GM12878 (cell line): ENCODE measurements around the gene GASK1B. TPM values are rescaled to one million over a fixed set of nuclear protein-coding genes. Genes with fewer than 3 reads are reported as not detected.

Experiments
- ATAC-seq: fragments of 200-7000 bp; cut with Tn5 transposase; 3 replicates; pipeline ENCODE4 v1.9.1; 2020; ENCODE audit warnings: mild to moderate bottlenecking, moderate library complexity
- BruUV-seq: library from RNA; stranded (reverse); fragments of 400-500 nt; replicated peaks from 2 replicates; lab custom pipeline; 2021; lab: Mats Ljungman, UMichigan
- CTCF ChIA-PET: fragments of 300-600 bp; sonication (Branson Sonifier 250); formaldehyde crosslinking; extraction: SDS; loops from one replicate; lab custom pipeline; 2021; ENCODE audit warnings: inconsistent platforms; lab: Yijun Ruan, JAX
- POLR2A ChIA-PET: fragments of 350-600 bp; formaldehyde crosslinking; extraction: SDS; loops from one replicate; lab custom pipeline; 2021; ENCODE audit warnings: inconsistent platforms; lab: Charles Lee
- RAD21 ChIA-PET: fragments of 300-600 bp; sonication (Branson Sonifier 250); formaldehyde crosslinking; loops from one replicate; lab custom pipeline; 2023; ENCODE audit warnings: antibody characterized with exemption; ENCODE audit not compliant: unreplicated experiment; lab: Charles Lee
- SMC1A ChIA-PET: fragments of 300-600 bp; sonication (Branson Sonifier 250); formaldehyde crosslinking; loops from one replicate; lab custom pipeline; 2023; ENCODE audit not compliant: unreplicated experiment, uncharacterized antibody; lab: Charles Lee
- DNase-seq: peaks from one replicate; pipeline ENCODE4 v3.0.0-alpha.2; 2011; ENCODE audit warnings: low read depth, low spot score
- FAIRE-seq: peaks from 3 replicates; lab custom pipeline; 2011; peaks lifted over from hg19 to GRCh38; lab: Jason Lieb, UNC
- H2AFZ ChIP-seq: 2 replicates; pipeline ENCODE4 v1.6.0; 2011; ENCODE audit warnings: low read depth, low read length, control low read depth; ENCODE audit not compliant: control insufficient read depth
- H3K27ac ChIP-seq: 2 replicates; pipeline ENCODE4 v1.5.1; 2011; ENCODE audit warnings: control low read depth; ENCODE audit not compliant: control insufficient read depth, insufficient read depth
- H3K27me3 ChIP-seq, 2 experiments: replicated peaks in 1 of 2; 2 replicates each; pipeline versions ENCODE4 v1.6.0 to v1.6.1; 2011; ENCODE audit warnings: low read length in 1 of 2; ENCODE audit not compliant: control insufficient read depth in 2 of 2, insufficient read depth in 2 of 2
- H3K36me3 ChIP-seq, 2 experiments: 2 replicates each; pipeline ENCODE4 v1.5.1; 2011; ENCODE audit warnings: low read length in 1 of 2; ENCODE audit not compliant: control insufficient read depth in 2 of 2, insufficient read depth in 2 of 2
- H3K4me1 ChIP-seq: 2 replicates; pipeline ENCODE4 v1.6.1; 2011; ENCODE audit warnings: mild to moderate bottlenecking, low read length, moderate library complexity, mixed read lengths; ENCODE audit not compliant: control insufficient read depth, insufficient read depth
- H3K4me2 ChIP-seq: 2 replicates; pipeline ENCODE4 v1.6.0; 2011; ENCODE audit warnings: control low read depth; ENCODE audit not compliant: control insufficient read depth, insufficient read depth
- H3K4me3 ChIP-seq: fragments of 200-600 bp; sonication (generic); 2 replicates; pipeline ENCODE4 v1.5.1; 2016
- H3K79me2 ChIP-seq: 2 replicates; pipeline ENCODE4 v1.6.0; 2011; ENCODE audit warnings: low read length; ENCODE audit not compliant: control insufficient read depth, insufficient read depth
- H3K9ac ChIP-seq: 2 replicates; pipeline ENCODE4 v1.8.0; 2011; ENCODE audit warnings: low read length, control low read depth, mixed read lengths; ENCODE audit not compliant: control insufficient read depth, insufficient read depth
- H3K9me3 ChIP-seq: replicated peaks from 3 replicates; pipeline ENCODE4 v1.5.1; 2011; ENCODE audit warnings: mild to moderate bottlenecking, low read length; ENCODE audit not compliant: control insufficient read depth, insufficient read depth
- H4K20me1 ChIP-seq: 2 replicates; pipeline ENCODE4 v1.6.0; 2011; ENCODE audit not compliant: control insufficient read depth, insufficient read depth
- BCL11A ChIP-seq: IDR thresholded peaks from 2 replicates; pipeline ENCODE4 v1.6.1; 2011; ENCODE audit warnings: low read depth, low read length
- BRCA1 ChIP-seq: IDR thresholded peaks from 2 replicates; pipeline ENCODE4 v1.6.1; 2011; ENCODE audit warnings: low read depth, low read length, improper control_type of control experiment
- GABPA ChIP-seq: IDR thresholded peaks from 2 replicates; pipeline ENCODE4 v1.6.1; 2014; ENCODE audit warnings: antibody characterized with exemption, low read depth, mild to moderate bottlenecking, inconsistent platforms
- IKZF2 ChIP-seq, 2 experiments: fragments of 450-650 bp; IDR thresholded peaks; 2 replicates each; pipeline ENCODE4 v1.6.1; 2017; ENCODE audit warnings: mild to moderate bottlenecking in 2 of 2, moderate library complexity in 2 of 2
- MYB ChIP-seq: fragments of 150-350 bp; IDR thresholded peaks from 2 replicates; pipeline ENCODE4 v1.6.1; 2014; ENCODE audit warnings: mild to moderate bottlenecking, low read depth, low read length, borderline replicate concordance
- NFXL1 ChIP-seq: fragments of 450-650 bp; IDR thresholded peaks from 2 replicates; pipeline ENCODE4 v1.6.1; 2017; ENCODE audit warnings: antibody characterized with exemption, mild to moderate bottlenecking, borderline replicate concordance
- POU2F2 ChIP-seq: IDR thresholded peaks from 3 replicates; pipeline ENCODE4 v1.6.1; 2011; ENCODE audit warnings: low read depth, mild to moderate bottlenecking, low read length, borderline replicate concordance
- STAT3 ChIP-seq: IDR thresholded peaks from 2 replicates; pipeline ENCODE4 v1.6.1; 2011; ENCODE audit warnings: low read depth, low read length, improper control_type of control experiment
- ZBTB4 ChIP-seq: fragments of 450-650 bp; formaldehyde crosslinking; IDR thresholded peaks from 2 replicates; pipeline ENCODE4 v1.4.0; 2022; ENCODE audit warnings: mild to moderate bottlenecking, moderate library complexity
- WGBS: methylation state at CpG from one replicate; pipeline ENCODE4 v1.1.6; 2016; ENCODE audit warnings: low lambda C conversion rate; ENCODE audit not compliant: insufficient replicate concordance, insufficient coverage; ENCODE audit errors: missing lambda C conversion rate; 5-methylcytosine and 5-hydroxymethylcytosine counted together
- in situ Hi-C: fragments of 300-500 bp; cut with MboI; formaldehyde crosslinking; loops from 9 replicates; pipeline ENCODE4 v1.14.3; 2018; ENCODE audit warnings: mixed read lengths
- intact Hi-C: fragments of 100-400 bp; cut with micrococcal nuclease; formaldehyde crosslinking; loops from one replicate; pipeline ENCODE4 v1.14.2; 2022; ENCODE audit not compliant: unreplicated experiment
- polyA plus RNA-seq, 11 experiments: library from polyadenylated mRNA; depleted of rRNA in 4 of 11; unstranded in 6 of 11; stranded (reverse) in 5 of 11; fragments of >200 nt; fragmentation: Nextera tagmentation in 4 of 11; fragmentation: Illumina TruSeq in 1 of 11; extraction: Ambion mirVana in 4 of 11; extraction: Trizol in 1 of 11; gene quantifications; 1 replicate in 1 of 11; 2 replicates in 10 of 11; pipeline versions ENCODE4 v1.2.1 to v1.2.3, GENCODE V29; 2011 to 2016; ENCODE audit warnings: inconsistent platforms in 2 of 11, missing spikeins in 2 of 11, low read depth in 1 of 11
- total RNA-seq, 4 experiments: library from RNA; depleted of rRNA in 3 of 4; stranded (reverse); fragments of >200 nt in 3 of 4; fragmentation: Illumina TruSeq in 1 of 4; extraction: Trizol in 1 of 4; gene quantifications; 2 replicates each; pipeline versions ENCODE4 v1.2.1 to v1.2.3, GENCODE V29; 2013 to 2021
- TF ChIP-seq, protein P1 (sequence below): IDR thresholded peaks from 2 replicates; pipeline ENCODE4 v1.6.1; 2011; ENCODE audit warnings: mild to moderate bottlenecking, low read depth, low read length, moderate library complexity; ENCODE audit not compliant: insufficient replicate concordance
- TF ChIP-seq, protein P2 (sequence below): IDR thresholded peaks from 2 replicates; pipeline ENCODE4 v1.6.1; 2012; ENCODE audit warnings: improper control_type of control experiment, low read depth, low read length; ENCODE audit not compliant: insufficient replicate concordance
- TF ChIP-seq, protein P3 (sequence below): IDR thresholded peaks from 2 replicates; pipeline ENCODE4 v1.6.1; 2011; ENCODE audit warnings: low read depth, low read length, improper control_type of control experiment, borderline replicate concordance

GASK1B gene
- total and polyA plus RNA-seq, 10 of the 15 experiments (the other 5 are each of a cell fraction or from before 2014, with no cell fraction given), result under 0.01 to 0.21 (median 0.07) TPM; not detected in 1

DNA sequence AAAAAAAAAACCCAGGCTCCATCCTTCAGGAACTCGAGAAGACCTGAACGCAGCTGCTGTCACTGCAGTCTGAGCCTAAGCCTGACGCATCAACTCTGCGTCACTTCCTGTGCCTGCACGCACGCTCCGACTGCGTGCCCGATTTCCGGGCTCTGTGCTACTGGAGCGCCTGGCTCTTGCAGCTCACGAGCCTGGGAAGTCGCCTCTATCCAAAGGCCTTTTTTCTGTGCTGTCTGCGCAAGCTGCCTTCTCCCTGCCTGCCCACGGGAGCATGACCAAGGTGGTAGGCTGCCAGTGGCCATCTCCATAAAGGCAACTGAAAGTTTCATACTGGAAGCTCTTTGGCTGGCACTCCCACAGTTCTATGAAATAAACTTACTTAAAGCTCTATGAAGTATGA is 9.9 kb upstream of the GASK1B start:
- H3K9ac ChIP-seq, result no peak overlapping the region
- H3K27ac ChIP-seq, result no peak overlapping the region
- DNase-seq (no peak), FAIRE-seq (no peak), ATAC-seq (no peak)
- no TSS peak for BruUV-seq
- no peak overlapping the region for H2AFZ ChIP-seq
- WGBS, result 66% methylated on average over 15 of the region's 15 CpGs
- H3K79me2 ChIP-seq, result no peaks in the 10 kb centered on the region
- in situ Hi-C loops, result no loop called here
- no peaks in the 10 kb centered on the region for H3K4me1 ChIP-seq
- no peaks in the 10 kb centered on the region for H3K27me3 ChIP-seq
- H3K9me3 ChIP-seq, result no peaks in the 10 kb centered on the region
- CTCF ChIA-PET, result interaction anchor here (0.5 to 2.0 kb wide), 3 partner anchors 10 to 102 kb away, joined by 3 to 8 read pairs (median 7); no protein-coding TSS in a partner anchor
- intact Hi-C loops, result no loop called here
- H3K4me2 ChIP-seq, result no peak overlapping the region
- no peak overlapping the region for H3K4me3 ChIP-seq
- SMC1A ChIA-PET, result no interaction called here
- H4K20me1 ChIP-seq, result no peaks in the 10 kb centered on the region
- POLR2A ChIA-PET, result no interaction called here
- H3K36me3 ChIP-seq, result no peaks in the 10 kb centered on the region
- RAD21 ChIA-PET, result no interaction called here
- TF ChIP-seq ZBTB4 (CRISPR knock-in tag) (no peak), NFXL1 (no peak), STAT3 (no peak), GABPA (no peak), POU2F2 (no peak), IKZF2 (IDR thresholded peaks at IDR 0.05) (no peak), BRCA1 (no peak), MYB (no peak), BCL11A (no peak)
- TF ChIP-seq, protein P1, sequence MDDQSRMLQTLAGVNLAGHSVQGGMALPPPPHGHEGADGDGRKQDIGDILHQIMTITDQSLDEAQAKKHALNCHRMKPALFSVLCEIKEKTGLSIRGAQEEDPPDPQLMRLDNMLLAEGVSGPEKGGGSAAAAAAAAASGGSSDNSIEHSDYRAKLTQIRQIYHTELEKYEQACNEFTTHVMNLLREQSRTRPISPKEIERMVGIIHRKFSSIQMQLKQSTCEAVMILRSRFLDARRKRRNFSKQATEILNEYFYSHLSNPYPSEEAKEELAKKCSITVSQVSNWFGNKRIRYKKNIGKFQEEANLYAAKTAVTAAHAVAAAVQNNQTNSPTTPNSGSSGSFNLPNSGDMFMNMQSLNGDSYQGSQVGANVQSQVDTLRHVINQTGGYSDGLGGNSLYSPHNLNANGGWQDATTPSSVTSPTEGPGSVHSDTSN, result no peak
- TF ChIP-seq, protein P2, sequence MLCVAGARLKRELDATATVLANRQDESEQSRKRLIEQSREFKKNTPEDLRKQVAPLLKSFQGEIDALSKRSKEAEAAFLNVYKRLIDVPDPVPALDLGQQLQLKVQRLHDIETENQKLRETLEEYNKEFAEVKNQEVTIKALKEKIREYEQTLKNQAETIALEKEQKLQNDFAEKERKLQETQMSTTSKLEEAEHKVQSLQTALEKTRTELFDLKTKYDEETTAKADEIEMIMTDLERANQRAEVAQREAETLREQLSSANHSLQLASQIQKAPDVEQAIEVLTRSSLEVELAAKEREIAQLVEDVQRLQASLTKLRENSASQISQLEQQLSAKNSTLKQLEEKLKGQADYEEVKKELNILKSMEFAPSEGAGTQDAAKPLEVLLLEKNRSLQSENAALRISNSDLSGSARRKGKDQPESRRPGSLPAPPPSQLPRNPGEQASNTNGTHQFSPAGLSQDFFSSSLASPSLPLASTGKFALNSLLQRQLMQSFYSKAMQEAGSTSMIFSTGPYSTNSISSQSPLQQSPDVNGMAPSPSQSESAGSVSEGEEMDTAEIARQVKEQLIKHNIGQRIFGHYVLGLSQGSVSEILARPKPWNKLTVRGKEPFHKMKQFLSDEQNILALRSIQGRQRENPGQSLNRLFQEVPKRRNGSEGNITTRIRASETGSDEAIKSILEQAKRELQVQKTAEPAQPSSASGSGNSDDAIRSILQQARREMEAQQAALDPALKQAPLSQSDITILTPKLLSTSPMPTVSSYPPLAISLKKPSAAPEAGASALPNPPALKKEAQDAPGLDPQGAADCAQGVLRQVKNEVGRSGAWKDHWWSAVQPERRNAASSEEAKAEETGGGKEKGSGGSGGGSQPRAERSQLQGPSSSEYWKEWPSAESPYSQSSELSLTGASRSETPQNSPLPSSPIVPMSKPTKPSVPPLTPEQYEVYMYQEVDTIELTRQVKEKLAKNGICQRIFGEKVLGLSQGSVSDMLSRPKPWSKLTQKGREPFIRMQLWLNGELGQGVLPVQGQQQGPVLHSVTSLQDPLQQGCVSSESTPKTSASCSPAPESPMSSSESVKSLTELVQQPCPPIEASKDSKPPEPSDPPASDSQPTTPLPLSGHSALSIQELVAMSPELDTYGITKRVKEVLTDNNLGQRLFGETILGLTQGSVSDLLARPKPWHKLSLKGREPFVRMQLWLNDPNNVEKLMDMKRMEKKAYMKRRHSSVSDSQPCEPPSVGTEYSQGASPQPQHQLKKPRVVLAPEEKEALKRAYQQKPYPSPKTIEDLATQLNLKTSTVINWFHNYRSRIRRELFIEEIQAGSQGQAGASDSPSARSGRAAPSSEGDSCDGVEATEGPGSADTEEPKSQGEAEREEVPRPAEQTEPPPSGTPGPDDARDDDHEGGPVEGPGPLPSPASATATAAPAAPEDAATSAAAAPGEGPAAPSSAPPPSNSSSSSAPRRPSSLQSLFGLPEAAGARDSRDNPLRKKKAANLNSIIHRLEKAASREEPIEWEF, result no peak
- TF ChIP-seq, protein P3, sequence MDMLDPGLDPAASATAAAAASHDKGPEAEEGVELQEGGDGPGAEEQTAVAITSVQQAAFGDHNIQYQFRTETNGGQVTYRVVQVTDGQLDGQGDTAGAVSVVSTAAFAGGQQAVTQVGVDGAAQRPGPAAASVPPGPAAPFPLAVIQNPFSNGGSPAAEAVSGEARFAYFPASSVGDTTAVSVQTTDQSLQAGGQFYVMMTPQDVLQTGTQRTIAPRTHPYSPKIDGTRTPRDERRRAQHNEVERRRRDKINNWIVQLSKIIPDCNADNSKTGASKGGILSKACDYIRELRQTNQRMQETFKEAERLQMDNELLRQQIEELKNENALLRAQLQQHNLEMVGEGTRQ, result no peak
